Breast epithelium (tissue), 4 donors: ENCODE data around the gene BORCS5. TPM values are rescaled to one million over a fixed set of nuclear protein-coding genes. Genes with fewer than 3 reads are reported as not detected.

Source experiments
- DNase-seq, 2 donors: peaks; one replicate each; pipeline ENCODE4 v3.0.0-alpha.2; 2019; ENCODE audit warnings: low spot score in 2 of 2
- H3K27ac ChIP-seq, 2 donors: fragments of 200-600 bp; sonication (generic) in 1 of 2; one replicate each; pipeline ENCODE4 v1.5.1; 2016 to 2019; ENCODE audit warnings: mild to moderate bottlenecking in 1 of 2
- H3K27me3 ChIP-seq, 2 donors: fragments of 200-600 bp; sonication (generic) in 1 of 2; one replicate each; pipeline versions ENCODE4 v1.5.1 to v1.6.0; 2017 to 2019; ENCODE audit warnings: control low read depth in 1 of 2, mild to moderate bottlenecking in 1 of 2
- H3K36me3 ChIP-seq: fragments of 200-600 bp; one replicate; pipeline ENCODE4 v1.5.1; 2019
- H3K4me1 ChIP-seq, 2 donors: fragments of 200-600 bp; sonication (generic); one replicate each; pipeline ENCODE4 v1.5.1; 2016 to 2019; ENCODE audit warnings: control low read depth in 1 of 2
- H3K4me3 ChIP-seq, 3 donors: fragments of 200-600 bp; sonication (generic); 1 replicate in 2 of 3; 2 replicates in 1 of 3; pipeline ENCODE4 v1.5.1; 2016 to 2019; ENCODE audit warnings: mild to moderate bottlenecking in 3 of 3, moderate library complexity in 2 of 3
- H3K9me3 ChIP-seq, 2 donors: fragments of 200-600 bp; sonication (generic) in 1 of 2; one replicate each; pipeline ENCODE4 v1.5.1; 2016 to 2019; ENCODE audit warnings: control low read depth in 1 of 2
- CTCF ChIP-seq, 3 donors: fragments of 450-650 bp; IDR thresholded peaks; one replicate each; pipeline ENCODE4 v1.5.1; 2016 to 2017; ENCODE audit warnings: antibody characterized with exemption in 3 of 3, mild to moderate bottlenecking in 3 of 3, moderate library complexity in 3 of 3
- POLR2A ChIP-seq: fragments of 450-650 bp; IDR thresholded peaks from one replicate; pipeline ENCODE4 v1.6.1; 2016; ENCODE audit warnings: antibody characterized with exemption, mild to moderate bottlenecking, moderate library complexity
- POLR2AphosphoS5 ChIP-seq, 3 donors: sonication (generic); formaldehyde crosslinking; IDR thresholded peaks; one replicate each; pipeline ENCODE4 v1.6.1; 2017; ENCODE audit warnings: antibody characterized with exemption in 3 of 3
- intact Hi-C: fragments of 100-400 bp; cut with DNase I; formaldehyde crosslinking; loops from one replicate; pipeline ENCODE4 v1.15.1; 2023; ENCODE audit warnings: low total_unique reads
- total RNA-seq, 3 donors: library from RNA; depleted of rRNA; stranded (reverse); fragments of >200 nt; gene quantifications; one replicate each; pipeline ENCODE4 v1.1.0, GENCODE V29; 2016

The BORCS5 gene
- total RNA-seq, 3 donors from 2014 or later = 13.5 to 20.3 (median 17.4) TPM

- intact Hi-C loops = no loop called here
- DNase-seq = no peak
- peak overlapping the region; percentile 50 to 74 for H3K27ac ChIP-seq
- no peak overlapping the region for H3K4me3 ChIP-seq
- H3K27me3 ChIP-seq = no peaks in the 10 kb centered on the region
- no peaks in the 10 kb centered on the region for H3K36me3 ChIP-seq
- no peaks in the 10 kb centered on the region for H3K4me1 ChIP-seq
- TF ChIP-seq POLR2A = no peak
- no peak for TF ChIP-seq POLR2AphosphoS5 (IDR thresholded peaks at IDR 0.05)
- no peak for TF ChIP-seq CTCF (IDR thresholded peaks at IDR 0.05)
- no peaks in the 10 kb centered on the region for H3K9me3 ChIP-seq
These were observed 76.4 kb downstream of the BORCS5 start for GRCh38 chr12:12433203-12433731.

GRCh38 chr12:12436831-12437345 is 80.0 kb downstream of the BORCS5 start:
- no peaks in the 10 kb centered on the region for H3K27me3 ChIP-seq
- H3K4me1 ChIP-seq = no peaks in the 10 kb centered on the region
- intact Hi-C loops = no loop called here
- no peak overlapping the region for H3K4me3 ChIP-seq
- no peak overlapping the region for H3K27ac ChIP-seq
- no peak for DNase-seq
- TF ChIP-seq POLR2AphosphoS5 (IDR thresholded peaks at IDR 0.05) (no peak), CTCF (IDR thresholded peaks at IDR 0.05) (no peak), POLR2A (no peak)
- no peaks in the 10 kb centered on the region for H3K9me3 ChIP-seq
- no peaks in the 10 kb centered on the region for H3K36me3 ChIP-seq

DNA sequence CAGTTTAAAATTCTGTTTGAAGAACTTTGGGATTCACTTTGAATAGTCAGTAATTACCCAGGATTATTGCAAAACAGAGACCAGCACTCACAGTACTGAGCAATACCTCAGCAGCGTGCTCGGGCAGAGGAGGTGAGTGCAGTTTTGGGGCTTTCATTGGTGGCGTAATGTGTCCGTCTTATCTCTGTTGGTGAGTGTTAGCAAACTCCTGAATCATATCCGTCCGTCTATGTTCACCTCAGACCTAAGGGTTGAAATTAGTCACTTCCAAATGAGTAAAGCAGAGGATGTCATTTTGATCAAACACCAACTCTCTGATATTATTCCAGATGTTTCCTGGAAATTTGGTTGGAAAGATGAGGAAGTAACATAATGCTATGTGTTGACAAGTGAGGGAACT is 82.8 kb downstream of the BORCS5 start:
- Histone ChIP-seq H3K4me3 (no peak overlapping the region), H3K36me3 (no peaks in the 10 kb centered on the region), H3K27me3 (no peaks in the 10 kb centered on the region), H3K4me1 (peaks cover 0 to 6% of the 10 kb centered on the region in 2 donors), H3K9me3 (no peaks in the 10 kb centered on the region), H3K27ac (peak overlapping the region in 1 of 2 donors; percentile 13)
- TF ChIP-seq POLR2AphosphoS5 (IDR thresholded peaks at IDR 0.05) = no peak
- TF ChIP-seq POLR2A = no peak
- TF ChIP-seq CTCF (IDR thresholded peaks at IDR 0.05) = no peak
- DNase-seq = no peak
- intact Hi-C loops = no loop called here

GRCh38 chr12:12440784-12441428 is 84.0 kb downstream of the BORCS5 start:
- DNase-seq = no peak
- no peaks in the 10 kb centered on the region for H3K9me3 ChIP-seq
- intact Hi-C loops = no loop called here
- H3K27me3 ChIP-seq = no peaks in the 10 kb centered on the region
- no peak overlapping the region for H3K4me3 ChIP-seq
- no peaks in the 10 kb centered on the region for H3K36me3 ChIP-seq
- H3K27ac ChIP-seq = peak overlapping the region; percentile 39 to 84
- TF ChIP-seq CTCF (IDR thresholded peaks at IDR 0.05) = no peak
- no peak for TF ChIP-seq POLR2AphosphoS5 (IDR thresholded peaks at IDR 0.05)
- no peak for TF ChIP-seq POLR2A
- peaks cover 0 to 6% of the 10 kb centered on the region in 2 donors for H3K4me1 ChIP-seq

- intact Hi-C loops = no loop called here
- Histone ChIP-seq H3K27me3 (no peaks in the 10 kb centered on the region), H3K4me1 (peaks cover 0 to 6% of the 10 kb centered on the region in 2 donors), H3K9me3 (no peaks in the 10 kb centered on the region), H3K27ac (peak overlapping the region; percentile 39 to 84), H3K36me3 (no peaks in the 10 kb centered on the region), H3K4me3 (no peak overlapping the region)
- DNase-seq = no peak
- TF ChIP-seq CTCF (IDR thresholded peaks at IDR 0.05) (no peak), POLR2AphosphoS5 (IDR thresholded peaks at IDR 0.05) (no peak), POLR2A (no peak)
These were observed 84.5 kb downstream of the BORCS5 start for GRCh38 chr12:12441429-12441807.
